ENCODE data around the gene DNAL4.

The DNAL4 gene

GRCh38 chr22:38793721-38794466 is at the start of gene DNAL4:
Gene DNAL4, minus strand, starts transcription at chr22:38794143. Its CDS starts 11,412 bp downstream, at chr22:38782731.
- peak within 1 kb of the TSS; percentile 38 for H3K27ac ChIP-seq
- no peak within 1 kb of the TSS for H3K4me3 ChIP-seq (IDR thresholded peaks at IDR 0.05; ENCODE audit: insufficient read depth, low read depth, low read length)
- peak within 1 kb of the TSS; percentile 81 for H2AFZ ChIP-seq (ENCODE audit: low read depth)
- peaks cover 6% of the 10 kb centered on the region for H3K4me1 ChIP-seq (ENCODE audit: low read depth, poor library complexity, severe bottlenecking)
- peak within 1 kb of the TSS; percentile 58 for H3K9ac ChIP-seq
- TF ChIP-seq CTCF (conservative IDR thresholded peaks at IDR 0.05; ENCODE audit: low read depth, low read length) = no peak
- no peaks in the 10 kb centered on the region for H3K36me3 ChIP-seq (ENCODE audit: insufficient read depth)
- peak within 1 kb of the TSS; percentile 77 for H3K4me2 ChIP-seq
- peaks cover 34% of the 10 kb centered on the region for H3K27me3 ChIP-seq (ENCODE audit: insufficient read depth, low read depth)
- no peaks in the 10 kb centered on the region for H3K79me2 ChIP-seq (ENCODE audit: insufficient read depth, low read depth)
- H4K20me1 ChIP-seq (ENCODE audit: insufficient read depth) = no peaks in the 10 kb centered on the region

GRCh38 chr22:38843201-38843656 is 49.3 kb upstream of the DNAL4 start:
- no peaks in the 10 kb centered on the region for H4K20me1 ChIP-seq (ENCODE audit: insufficient read depth)
- no peak overlapping the region for H2AFZ ChIP-seq (ENCODE audit: low read depth)
- H3K9ac ChIP-seq = no peak overlapping the region
- no peaks in the 10 kb centered on the region for H3K79me2 ChIP-seq (ENCODE audit: insufficient read depth, low read depth)
- H3K27me3 ChIP-seq (ENCODE audit: insufficient read depth, low read depth) = peaks cover 91% of the 10 kb centered on the region
- H3K27ac ChIP-seq = no peak overlapping the region
- H3K4me3 ChIP-seq (IDR thresholded peaks at IDR 0.05; ENCODE audit: insufficient read depth, low read depth, low read length) = no peak overlapping the region
- H3K36me3 ChIP-seq (ENCODE audit: insufficient read depth) = no peaks in the 10 kb centered on the region
- TF ChIP-seq CTCF (conservative IDR thresholded peaks at IDR 0.05; ENCODE audit: low read depth, low read length) = no peak
- H3K4me1 ChIP-seq (ENCODE audit: low read depth, poor library complexity, severe bottlenecking) = peaks cover 3% of the 10 kb centered on the region
- no peak overlapping the region for H3K4me2 ChIP-seq

GRCh38 chr22:38842512-38843200 is 48.7 kb upstream of the DNAL4 start:
- Histone ChIP-seq H3K4me3 (IDR thresholded peaks at IDR 0.05; ENCODE audit: insufficient read depth, low read depth, low read length) (no peak overlapping the region), H3K4me1 (ENCODE audit: low read depth, poor library complexity, severe bottlenecking) (peaks cover 3% of the 10 kb centered on the region), H3K9ac (no peak overlapping the region), H3K36me3 (ENCODE audit: insufficient read depth) (no peaks in the 10 kb centered on the region), H3K4me2 (no peak overlapping the region), H3K79me2 (ENCODE audit: insufficient read depth, low read depth) (no peaks in the 10 kb centered on the region), H4K20me1 (ENCODE audit: insufficient read depth) (no peaks in the 10 kb centered on the region), H2AFZ (ENCODE audit: low read depth) (no peak overlapping the region), H3K27me3 (ENCODE audit: insufficient read depth, low read depth) (peaks cover 91% of the 10 kb centered on the region), H3K27ac (no peak overlapping the region)
- TF ChIP-seq CTCF (conservative IDR thresholded peaks at IDR 0.05; ENCODE audit: low read depth, low read length) = no peak

GRCh38 chr22:38841635-38842034 is 47.7 kb upstream of the DNAL4 start:
- Histone ChIP-seq H3K4me2 (no peak overlapping the region), H3K4me3 (IDR thresholded peaks at IDR 0.05; ENCODE audit: insufficient read depth, low read depth, low read length) (no peak overlapping the region), H4K20me1 (ENCODE audit: insufficient read depth) (no peaks in the 10 kb centered on the region), H3K27ac (no peak overlapping the region), H3K79me2 (ENCODE audit: insufficient read depth, low read depth) (no peaks in the 10 kb centered on the region), H3K36me3 (ENCODE audit: insufficient read depth) (no peaks in the 10 kb centered on the region), H3K9ac (no peak overlapping the region), H3K4me1 (ENCODE audit: low read depth, poor library complexity, severe bottlenecking) (peaks cover 3% of the 10 kb centered on the region), H2AFZ (ENCODE audit: low read depth) (no peak overlapping the region), H3K27me3 (ENCODE audit: insufficient read depth, low read depth) (peaks cover 90% of the 10 kb centered on the region)
- TF ChIP-seq CTCF (conservative IDR thresholded peaks at IDR 0.05; ENCODE audit: low read depth, low read length) = no peak
